A549 (cell line): ENCODE data around the gene INPP4B.

Source experiments
- ESRRA ChIP-seq: fragments of 150-350 bp; IDR thresholded peaks from 2 replicates; pipeline ENCODE4 v1.6.1; 2014; ENCODE audit warnings: mild to moderate bottlenecking, low read length, borderline replicate concordance
- FOXS1 ChIP-seq: fragments of 250-450 bp; sonication (Bioruptor Pico); IDR thresholded peaks from 2 replicates; pipeline ENCODE4 v1.5.0; 2020; ENCODE audit warnings: mild to moderate bottlenecking, moderate library complexity
- HDAC2 ChIP-seq: fragments of 200-600 bp; sonication (generic); IDR thresholded peaks from 2 replicates; pipeline ENCODE4 v1.6.1; 2016
- KDM1A ChIP-seq: fragments of 200-600 bp; sonication (generic); IDR thresholded peaks from 2 replicates; pipeline ENCODE4 v1.6.1; 2016; ENCODE audit warnings: low read depth, mild to moderate bottlenecking
- MAZ ChIP-seq: fragments of 150-350 bp; IDR thresholded peaks from 2 replicates; pipeline ENCODE4 v1.6.1; 2014; ENCODE audit warnings: antibody characterized with exemption, low read depth, low read length, borderline replicate concordance
- MYC ChIP-seq: IDR thresholded peaks from 2 replicates; pipeline ENCODE4 v1.6.1; 2012; ENCODE audit warnings: mild to moderate bottlenecking, inconsistent platforms, low read length, improper control_type of control experiment, borderline replicate concordance
- NFE2L2 ChIP-seq: fragments of 150-350 bp; conservative IDR thresholded peaks from 2 replicates; pipeline ENCODE4 v1.6.1; 2014; ENCODE audit warnings: low read length
- POLR2A ChIP-seq: IDR thresholded peaks from 2 replicates; pipeline ENCODE4 v1.6.1; 2012; ENCODE audit warnings: mild to moderate bottlenecking, low read length
- POLR2AphosphoS2 ChIP-seq: conservative IDR thresholded peaks from 2 replicates; pipeline ENCODE4 v1.6.1; 2012; ENCODE audit warnings: low read length, improper control_type of control experiment, inconsistent platforms
- RAD21 ChIP-seq, 2 experiments: fragments of >200 bp in 1 of 2; sonication (Bioruptor Twin) in 1 of 2; formaldehyde crosslinking in 1 of 2; IDR thresholded peaks in 1 of 2; conservative IDR thresholded peaks in 1 of 2; 2 replicates in 1 of 2; 3 replicates in 1 of 2; pipeline ENCODE4 v1.6.1; 2012 to 2018; ENCODE audit warnings: inconsistent platforms in 1 of 2
- RFX5 ChIP-seq: fragments of 450-650 bp; IDR thresholded peaks from 2 replicates; pipeline ENCODE4 v1.7.1; 2014; ENCODE audit warnings: antibody characterized with exemption, mild to moderate bottlenecking, moderate library complexity
- TF ChIP-seq, protein P1 (sequence below): fragments of 150-350 bp; IDR thresholded peaks from 2 replicates; pipeline ENCODE4 v1.6.1; 2014; ENCODE audit warnings: low read depth, mild to moderate bottlenecking, low read length
- TF ChIP-seq, protein P2 (sequence below): fragments of >200 bp; sonication (Bioruptor Twin); formaldehyde crosslinking; IDR thresholded peaks from 3 replicates; pipeline ENCODE4 v1.5.1; 2016
- TF ChIP-seq, protein P3 (sequence below): IDR thresholded peaks from 2 replicates; pipeline ENCODE4 v1.6.1; 2012

DNA sequence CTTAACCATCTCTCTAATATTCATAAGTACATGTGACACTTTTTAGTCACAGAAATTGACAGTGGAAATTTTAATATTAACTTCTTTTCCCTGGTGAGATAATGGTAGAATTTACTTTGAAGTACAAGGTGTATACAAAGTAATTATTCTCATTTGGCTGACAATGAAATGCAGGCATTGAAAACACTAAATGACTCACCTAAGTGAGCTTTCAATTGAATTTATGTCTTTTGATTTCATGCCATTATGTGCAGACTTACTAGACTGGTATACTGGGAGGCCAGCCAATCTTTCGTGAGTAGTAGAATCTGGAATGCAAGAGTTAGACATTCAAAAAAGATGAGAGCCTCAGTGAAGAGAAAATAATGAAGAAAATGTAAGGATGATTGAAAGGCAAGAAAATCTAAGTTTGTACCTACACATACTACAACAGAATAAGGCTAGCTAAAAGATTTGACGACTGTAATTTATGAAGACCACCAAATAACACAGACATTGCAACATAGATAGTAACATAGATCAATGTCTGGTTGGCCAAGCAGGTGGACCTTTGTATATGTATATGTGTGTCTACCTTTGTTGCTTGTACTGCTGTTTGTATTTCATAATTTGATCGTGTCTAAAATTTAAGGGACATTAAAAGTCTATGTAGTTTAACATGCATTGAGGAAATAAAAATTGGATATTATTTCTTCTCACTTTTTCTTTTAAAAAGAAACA, 750.1 kb downstream of the INPP4B start:
- TF ChIP-seq, protein P1, sequence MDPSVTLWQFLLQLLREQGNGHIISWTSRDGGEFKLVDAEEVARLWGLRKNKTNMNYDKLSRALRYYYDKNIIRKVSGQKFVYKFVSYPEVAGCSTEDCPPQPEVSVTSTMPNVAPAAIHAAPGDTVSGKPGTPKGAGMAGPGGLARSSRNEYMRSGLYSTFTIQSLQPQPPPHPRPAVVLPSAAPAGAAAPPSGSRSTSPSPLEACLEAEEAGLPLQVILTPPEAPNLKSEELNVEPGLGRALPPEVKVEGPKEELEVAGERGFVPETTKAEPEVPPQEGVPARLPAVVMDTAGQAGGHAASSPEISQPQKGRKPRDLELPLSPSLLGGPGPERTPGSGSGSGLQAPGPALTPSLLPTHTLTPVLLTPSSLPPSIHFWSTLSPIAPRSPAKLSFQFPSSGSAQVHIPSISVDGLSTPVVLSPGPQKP: no peak
- TF ChIP-seq KDM1A: no peak
- TF ChIP-seq, protein P2, sequence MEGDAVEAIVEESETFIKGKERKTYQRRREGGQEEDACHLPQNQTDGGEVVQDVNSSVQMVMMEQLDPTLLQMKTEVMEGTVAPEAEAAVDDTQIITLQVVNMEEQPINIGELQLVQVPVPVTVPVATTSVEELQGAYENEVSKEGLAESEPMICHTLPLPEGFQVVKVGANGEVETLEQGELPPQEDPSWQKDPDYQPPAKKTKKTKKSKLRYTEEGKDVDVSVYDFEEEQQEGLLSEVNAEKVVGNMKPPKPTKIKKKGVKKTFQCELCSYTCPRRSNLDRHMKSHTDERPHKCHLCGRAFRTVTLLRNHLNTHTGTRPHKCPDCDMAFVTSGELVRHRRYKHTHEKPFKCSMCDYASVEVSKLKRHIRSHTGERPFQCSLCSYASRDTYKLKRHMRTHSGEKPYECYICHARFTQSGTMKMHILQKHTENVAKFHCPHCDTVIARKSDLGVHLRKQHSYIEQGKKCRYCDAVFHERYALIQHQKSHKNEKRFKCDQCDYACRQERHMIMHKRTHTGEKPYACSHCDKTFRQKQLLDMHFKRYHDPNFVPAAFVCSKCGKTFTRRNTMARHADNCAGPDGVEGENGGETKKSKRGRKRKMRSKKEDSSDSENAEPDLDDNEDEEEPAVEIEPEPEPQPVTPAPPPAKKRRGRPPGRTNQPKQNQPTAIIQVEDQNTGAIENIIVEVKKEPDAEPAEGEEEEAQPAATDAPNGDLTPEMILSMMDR: no peak
- TF ChIP-seq ESRRA: no peak
- TF ChIP-seq RAD21 (conservative IDR thresholded peaks at IDR 0.05 in 1 of 2, IDR thresholded peaks at IDR 0.05 in 1 of 2): peak; percentile 3 to 11; a peak in 3 of 5 replicates
- TF ChIP-seq POLR2AphosphoS2: no peak
- TF ChIP-seq HDAC2: no peak
- TF ChIP-seq NFE2L2: no peak
- TF ChIP-seq, protein P3, sequence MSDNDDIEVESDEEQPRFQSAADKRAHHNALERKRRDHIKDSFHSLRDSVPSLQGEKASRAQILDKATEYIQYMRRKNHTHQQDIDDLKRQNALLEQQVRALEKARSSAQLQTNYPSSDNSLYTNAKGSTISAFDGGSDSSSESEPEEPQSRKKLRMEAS: no peak; the same call in 1 of the 2 replicates
- no peak for TF ChIP-seq POLR2A
- no peak for TF ChIP-seq MYC
- TF ChIP-seq RFX5: no peak
- TF ChIP-seq FOXS1 (CRISPR knock-in tag): no peak
- TF ChIP-seq MAZ: no peak
